Stimulated activated CD4-positive, alpha-beta T cell treated with anti-CD3 and anti-CD28 coated beads, Interleukin-15, amount 100 ng/mL, for 24 hours (primary cell): ENCODE data around the gene FHL2.
"Not testable (repeated sequence)": the region's sequence is repeated elsewhere in the genome, so short reads cannot be mapped to it uniquely, and the experiment has no call there.

ENCODE experiments used
- DNase-seq: peaks from one replicate; pipeline ENCODE4 v3.0.0-alpha.2; 2020

Gene FHL2

DNA sequence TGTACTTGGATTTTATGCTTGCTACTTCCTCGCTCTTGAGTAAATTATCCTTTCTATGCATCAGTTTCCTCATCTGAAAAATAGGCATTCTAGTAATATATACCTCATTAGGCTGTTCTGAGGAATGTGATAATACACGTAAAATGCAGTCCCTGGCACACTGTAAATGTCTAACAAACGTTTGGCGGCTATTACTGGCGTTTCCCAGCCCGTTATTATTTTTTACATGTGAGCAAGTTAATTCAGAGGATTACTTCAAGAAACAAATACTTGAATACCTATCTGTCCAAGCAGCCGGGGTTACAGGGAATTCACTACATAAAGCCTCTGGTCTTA lies 62.1 kb downstream of the FHL2 start:
- no peak for DNase-seq

DNA sequence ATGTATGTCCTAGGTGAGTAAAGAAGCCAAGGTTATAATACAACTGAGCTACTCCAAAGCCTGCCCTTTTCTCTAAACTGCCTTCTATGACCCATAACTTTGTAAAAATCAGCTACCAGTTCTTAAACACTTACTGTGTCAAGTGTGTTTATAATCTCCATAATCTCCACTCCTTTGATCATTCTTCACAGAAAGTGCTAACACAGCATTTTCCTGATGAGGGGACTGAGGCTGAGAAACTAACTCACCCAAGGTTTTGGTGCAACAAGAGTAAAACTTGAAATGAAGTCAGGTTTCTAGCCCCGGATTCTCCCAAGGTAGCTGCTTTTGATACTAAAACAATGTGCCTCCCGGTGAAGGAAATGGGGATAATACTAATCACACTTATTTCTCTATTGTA lies 63.4 kb downstream of the FHL2 start:
- DNase-seq = no peak

DNA sequence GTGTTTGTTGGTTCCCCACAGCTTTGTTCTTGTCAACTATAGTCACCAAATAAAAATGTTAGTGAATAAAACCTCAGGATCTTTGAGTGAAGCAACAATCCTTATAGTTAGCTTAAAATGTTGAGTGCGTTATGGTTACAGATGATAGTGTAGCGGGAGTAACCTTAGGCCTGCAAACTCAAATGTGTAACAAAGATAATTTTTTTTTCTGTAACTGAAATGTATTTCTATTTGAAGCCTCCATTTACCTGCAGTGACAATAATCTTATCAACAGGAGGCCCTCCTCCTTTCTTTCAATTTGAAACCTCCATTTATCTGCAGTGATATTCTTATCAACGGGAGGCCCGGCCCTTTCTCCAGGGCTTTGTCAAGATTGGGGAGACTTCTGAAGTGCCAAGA lies 64.6 kb downstream of the FHL2 start:
- DNase-seq = no peak

DNA sequence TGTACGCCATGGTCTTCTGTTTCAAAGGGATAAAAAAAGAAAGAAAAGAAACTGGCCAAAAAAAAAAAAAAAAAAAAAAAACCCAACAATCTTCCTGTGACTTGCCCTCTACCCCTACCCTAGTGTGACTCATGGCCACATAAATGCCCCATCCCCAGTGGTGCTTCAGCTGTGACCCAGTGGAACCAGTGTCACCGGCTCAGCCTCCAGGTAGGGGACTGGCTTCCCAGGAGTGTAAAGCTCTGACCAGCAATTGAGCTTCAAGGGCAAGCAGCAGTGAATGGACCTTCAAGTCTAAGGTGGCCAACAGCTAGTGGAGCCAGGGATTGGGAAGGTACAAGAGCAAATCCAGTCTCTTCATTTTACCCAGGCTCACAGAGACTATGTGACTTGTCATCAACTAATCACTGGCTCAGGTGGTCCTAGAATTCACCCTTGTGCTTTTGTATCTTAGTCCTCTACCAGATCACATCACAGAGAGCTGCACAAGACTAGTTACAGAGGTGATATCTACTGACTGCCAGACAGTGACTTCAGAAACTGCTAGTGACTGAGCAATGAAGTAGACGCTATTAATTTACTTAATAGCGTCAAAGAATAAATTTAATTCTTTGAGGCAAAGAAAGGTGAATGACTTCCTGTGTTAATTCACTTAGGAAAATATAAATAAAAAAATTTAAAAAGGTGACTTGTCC lies 68.0 kb downstream of the FHL2 start:
- DNase-seq = peak; percentile 42

DNA sequence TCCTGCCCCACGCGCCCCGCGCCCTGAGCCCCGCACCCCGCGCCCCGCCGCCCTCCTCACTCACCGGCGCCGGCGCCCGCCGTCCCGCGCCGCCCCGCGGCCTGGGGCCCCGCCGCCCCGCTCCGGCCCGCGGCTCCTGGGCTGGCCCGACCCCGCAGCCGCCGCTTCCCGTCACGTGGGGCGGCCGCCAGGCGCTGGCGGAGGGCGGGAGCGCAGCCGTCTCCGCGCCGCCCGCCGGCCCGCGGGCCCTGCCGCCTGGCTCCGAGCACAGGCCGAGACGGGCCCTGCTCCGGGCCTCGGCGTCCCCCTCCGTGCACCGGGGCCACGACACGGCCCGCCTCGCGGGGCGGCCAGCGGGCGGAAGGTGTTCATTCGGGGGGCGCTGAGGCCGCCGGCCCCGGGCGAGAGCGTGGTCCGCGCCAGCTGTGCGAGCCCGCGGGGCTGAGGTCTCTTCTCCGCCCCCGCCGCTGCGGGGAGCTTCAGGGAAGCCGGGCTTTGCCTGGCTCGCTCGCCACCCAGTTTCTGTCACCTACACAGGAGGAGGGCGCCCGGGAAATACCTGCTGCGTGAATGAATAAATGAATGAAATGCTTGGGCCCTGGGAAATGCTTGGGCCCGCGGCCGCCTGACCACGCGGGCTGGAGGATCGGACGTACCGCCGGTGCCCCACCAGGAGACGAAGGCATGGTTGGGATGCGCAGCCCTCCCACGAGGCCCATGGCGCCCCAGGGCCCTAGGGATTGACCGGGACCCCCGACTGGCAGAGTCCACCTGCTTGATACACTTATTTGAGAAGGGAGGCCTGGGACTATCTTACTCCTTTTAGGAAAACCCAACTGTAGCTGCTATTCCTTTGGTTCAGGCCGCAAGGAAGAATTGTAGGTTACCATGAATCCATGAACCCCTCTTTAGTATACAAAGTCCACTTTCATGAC lies 69.0 kb downstream of the FHL2 start, which contains the start of gene TGFBRAP1:
Gene TGFBRAP1 (minus strand): TSS at position 175 of the 935 bp plus-strand sequence. CDS start 21,434 bp downstream, outside the sequence.
- peak; percentile 66 for DNase-seq

DNA sequence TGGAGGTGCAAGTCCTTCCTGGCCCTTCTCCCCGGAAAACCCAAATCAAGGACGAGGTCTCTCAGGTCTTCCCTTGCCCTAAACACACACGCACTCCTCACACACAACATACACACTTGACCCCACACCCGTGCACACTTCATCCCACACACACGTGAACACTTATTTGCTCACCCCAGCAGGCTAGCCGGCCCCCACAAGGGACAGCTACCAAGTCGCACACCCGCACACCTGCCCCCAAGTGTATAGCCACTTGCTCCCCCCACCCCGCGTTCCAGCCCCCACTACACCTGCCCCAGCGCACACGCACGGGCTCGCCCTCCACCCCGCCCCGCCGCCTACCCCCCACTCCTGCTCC lies 69.7 kb downstream of the FHL2 start:
- DNase-seq = peak; percentile 47

DNA sequence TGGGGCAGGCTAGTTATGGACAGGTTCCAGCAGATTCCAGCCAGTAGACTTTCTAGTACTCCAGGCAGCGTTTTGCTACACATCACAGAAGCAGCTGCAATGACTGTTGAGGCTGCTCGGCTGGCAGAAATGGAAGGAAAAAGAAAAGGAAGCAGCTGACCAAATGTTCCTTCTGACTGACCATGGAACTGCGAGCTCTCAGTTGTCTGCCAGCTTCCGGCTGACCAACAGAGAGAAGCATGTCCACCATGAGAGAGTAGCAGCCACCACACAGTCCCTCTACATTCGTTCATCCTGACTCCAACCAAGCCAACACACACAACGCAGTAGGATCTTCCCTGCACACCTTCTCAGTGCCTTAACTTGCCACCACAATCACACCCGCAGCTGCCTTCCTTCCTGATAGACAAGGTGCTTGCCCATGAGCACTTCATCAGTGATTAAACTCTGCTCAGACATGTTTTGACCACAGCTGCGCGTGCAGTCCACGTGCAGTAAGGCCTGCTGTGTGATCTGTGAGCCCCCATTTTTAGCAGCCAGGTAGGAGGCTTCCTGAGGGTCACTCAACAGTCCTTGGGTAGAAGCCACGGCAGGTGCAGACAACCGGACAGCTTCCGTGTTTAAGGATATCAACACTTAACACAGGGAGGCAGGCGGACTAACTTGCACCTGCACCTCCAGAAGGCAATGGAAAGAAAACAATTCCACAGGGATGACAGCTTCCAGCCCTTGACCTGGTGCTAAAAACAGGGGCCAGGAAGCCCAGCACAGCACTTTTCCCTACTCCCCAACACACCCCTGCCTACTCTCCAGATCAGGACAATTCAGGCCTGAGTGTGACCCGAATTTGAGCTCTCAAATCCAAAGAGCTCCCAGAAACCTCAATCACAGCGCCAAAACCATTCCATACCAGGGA lies 70.3 kb downstream of the FHL2 start:
- DNase-seq = peak; percentile 35

DNA sequence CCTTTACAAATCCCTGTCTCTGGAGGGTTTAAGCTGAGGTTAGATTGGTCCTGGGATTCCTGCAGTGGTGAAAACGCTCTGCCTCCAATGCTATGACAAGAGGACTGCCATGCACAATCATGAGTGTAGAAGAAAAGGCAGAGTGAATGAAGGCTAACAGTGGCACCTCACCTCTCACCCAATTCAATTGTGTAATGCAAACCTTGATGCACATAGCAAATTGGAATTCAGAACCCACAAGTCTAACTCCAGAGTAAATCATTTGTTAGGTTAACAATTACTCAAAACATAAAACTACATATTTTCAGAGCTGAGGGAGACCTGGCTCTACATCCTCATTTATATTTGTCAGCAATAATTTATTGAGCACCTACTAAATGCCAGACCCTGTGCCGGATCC lies 71.2 kb downstream of the FHL2 start:
- no peak for DNase-seq

DNA sequence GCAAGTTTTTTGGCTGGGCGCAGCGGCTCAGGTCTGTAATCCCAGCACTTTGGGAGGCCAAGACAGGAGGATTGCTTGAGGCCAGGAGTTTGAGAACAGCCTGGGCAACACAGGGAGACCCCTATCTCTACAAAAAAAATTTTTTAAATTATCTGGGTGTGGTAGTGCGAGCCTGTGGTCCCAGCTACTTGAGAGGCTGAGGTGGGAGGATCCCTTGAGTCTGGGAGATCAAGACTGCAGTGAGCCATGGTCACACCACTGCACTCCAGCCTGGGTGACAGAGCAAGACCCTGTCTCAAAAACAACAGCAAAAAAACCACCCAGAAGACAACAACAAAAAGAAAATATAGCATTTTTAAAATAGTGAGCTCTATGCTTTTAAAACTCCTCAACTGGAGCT lies 71.6 kb downstream of the FHL2 start:
- DNase-seq = not testable (repeated sequence)

DNA sequence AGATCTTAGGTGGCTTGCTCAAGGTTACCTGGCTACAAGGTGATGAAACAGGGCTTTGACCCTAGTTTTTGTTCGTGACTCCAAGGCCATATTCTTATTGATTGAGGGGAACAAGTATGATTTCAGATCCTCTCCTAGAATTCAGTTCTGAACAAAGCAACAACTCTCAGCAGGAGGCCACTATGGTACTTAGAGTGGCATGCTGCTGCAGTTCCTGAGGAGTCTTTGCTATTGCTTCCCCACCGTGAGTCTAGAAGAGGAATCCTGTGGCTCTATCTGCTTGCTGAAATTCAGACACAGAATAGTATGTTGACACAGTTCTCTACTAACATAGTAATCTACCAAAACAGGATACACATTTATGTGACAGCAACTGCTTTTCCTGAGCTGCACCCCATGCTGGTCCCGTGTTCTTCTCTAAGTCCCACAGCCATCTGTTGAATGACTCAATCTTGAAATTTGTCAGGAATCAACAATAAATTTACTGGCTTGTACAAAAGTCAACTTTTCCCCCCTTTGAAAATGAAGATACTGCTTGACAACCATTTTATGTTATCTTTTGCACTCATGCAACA lies 73.4 kb downstream of the FHL2 start:
- DNase-seq = no peak

DNA sequence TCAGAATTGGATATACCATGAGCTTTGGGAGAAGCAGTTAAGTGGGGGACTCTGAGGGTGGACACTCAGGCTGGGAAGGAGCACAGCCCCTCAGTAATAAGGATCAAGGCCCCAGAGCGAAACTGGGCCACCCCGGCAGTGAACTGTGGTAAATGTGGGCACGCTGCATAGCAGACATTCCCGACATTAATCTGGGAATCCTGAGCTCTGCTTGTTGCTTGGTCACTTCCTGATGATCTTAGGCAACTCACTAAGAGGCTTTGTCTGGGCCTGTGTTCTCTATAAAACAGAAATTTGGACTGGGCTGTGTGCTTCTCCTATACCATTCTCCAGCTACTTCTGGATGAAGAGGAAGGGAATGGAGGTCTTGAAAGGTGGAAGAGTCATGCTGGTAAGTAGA lies 74.1 kb downstream of the FHL2 start:
- no peak for DNase-seq

DNA sequence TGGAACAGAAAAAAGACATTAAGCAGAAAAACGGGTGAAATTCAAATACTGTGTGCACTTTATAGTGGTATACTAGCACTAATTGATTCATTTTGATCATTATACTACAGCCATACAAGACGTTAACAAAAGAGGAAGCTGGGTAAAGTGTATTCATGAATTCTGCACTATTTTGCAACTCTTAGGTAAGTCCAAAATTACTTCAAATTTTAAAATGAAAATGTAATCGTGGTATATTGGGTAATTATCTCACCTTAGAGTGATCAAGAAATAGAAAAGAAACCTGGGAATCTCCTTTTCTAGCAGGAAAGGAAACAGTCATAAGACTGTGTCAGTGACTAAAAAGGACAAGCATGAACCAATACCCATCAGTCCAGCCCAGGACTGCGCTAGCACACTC lies 74.8 kb downstream of the FHL2 start:
- no peak for DNase-seq

DNA sequence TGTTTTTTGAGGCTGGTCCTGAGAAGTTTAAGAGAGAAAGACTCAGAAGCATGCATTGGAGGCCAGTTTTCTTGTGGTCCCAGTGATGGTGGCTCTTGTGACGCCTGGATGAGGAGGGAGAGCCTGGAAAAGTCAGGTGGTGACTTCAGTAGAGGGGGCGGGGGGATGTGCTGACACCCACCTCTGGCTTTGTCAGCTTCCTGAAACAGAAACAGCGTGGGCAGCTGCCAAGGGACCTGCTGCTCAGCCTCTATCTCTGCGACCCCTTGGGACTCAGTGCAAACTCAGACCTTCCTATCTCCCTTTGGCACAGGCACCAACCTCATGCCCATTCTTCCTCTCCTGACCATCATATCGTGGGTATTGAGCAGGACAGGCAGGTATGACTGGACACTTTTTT lies 75.7 kb downstream of the FHL2 start:
- no peak for DNase-seq

DNA sequence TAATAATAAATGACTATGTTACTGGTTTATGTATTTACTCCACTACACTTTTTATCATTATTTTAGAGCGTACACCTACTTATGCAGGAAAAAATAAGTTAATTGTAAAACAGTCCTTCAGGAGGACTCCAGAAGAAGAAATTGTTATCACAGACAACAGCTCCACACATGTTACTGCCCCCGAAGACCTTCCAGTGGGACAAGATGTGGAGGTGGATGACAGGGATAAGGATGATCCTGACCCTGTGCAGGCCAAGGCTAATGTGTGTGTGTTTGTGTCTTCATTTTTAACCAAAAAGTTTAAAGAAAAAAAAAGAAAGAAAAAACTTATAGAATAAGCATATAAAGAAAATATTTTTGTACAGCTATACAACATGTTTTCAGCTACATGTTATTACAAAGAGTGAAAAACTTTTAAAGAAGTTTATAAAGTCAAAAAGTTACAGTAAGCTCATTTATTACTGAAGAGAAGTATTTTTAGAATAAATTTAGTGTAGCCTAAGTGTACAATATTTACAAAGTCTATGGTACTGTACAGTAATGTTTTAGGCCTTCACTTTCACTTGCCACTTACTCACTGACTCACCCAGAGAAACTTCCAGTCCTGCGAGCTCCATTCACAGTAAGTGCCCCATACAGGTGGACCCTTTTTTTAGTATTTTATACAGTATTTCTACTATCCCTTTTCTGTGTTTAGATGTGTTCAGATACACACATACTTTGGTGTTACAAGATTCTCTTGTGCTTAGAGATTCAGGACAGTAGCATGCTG lies 76.8 kb downstream of the FHL2 start:
- DNase-seq = no peak

DNA sequence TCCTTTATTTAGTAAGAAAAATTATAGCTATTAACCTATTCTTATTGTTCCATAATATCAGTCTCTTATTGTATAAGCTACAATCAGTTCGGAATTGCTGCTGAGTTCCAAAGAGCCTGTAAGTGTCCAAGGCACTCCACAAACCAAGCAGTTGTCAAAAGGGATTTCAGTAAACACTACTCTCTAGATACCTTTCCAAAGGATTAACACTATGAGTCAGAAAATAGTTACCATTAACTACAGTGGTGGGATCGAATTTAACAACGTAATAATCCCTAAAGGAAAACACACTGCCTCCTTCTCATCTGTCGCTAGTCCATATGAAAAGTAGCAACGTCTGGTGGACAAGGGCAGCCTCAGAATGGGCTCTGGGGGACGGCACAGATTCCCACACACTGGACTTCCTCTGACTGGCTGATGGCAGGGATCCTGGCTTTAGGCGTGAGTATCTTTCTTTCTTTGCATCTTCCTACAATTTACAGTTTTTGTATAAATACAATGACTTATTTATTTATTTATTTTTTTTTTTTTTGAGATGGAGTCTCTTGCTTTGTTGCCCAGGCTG lies 78.1 kb downstream of the FHL2 start:
- DNase-seq = no peak

DNA sequence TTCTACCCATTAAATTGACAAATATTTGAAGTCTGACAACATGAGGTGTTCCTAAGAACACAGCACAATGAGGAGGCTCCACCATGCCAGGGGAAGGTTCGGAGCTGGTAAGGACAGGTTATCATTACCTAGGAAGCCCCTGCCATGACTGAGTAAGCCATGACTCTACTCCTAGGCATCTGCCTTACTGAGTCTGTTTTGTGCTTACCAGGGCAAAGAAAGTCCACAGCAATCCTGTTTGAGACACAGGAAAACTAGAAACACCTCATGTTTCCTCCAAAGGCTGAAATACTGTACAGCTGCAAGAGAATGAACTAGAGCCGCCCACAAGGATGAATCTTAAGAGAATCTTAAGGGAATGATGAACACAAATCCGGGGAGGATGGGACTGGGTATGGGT lies 80.9 kb downstream of the FHL2 start:
- no peak for DNase-seq

DNA sequence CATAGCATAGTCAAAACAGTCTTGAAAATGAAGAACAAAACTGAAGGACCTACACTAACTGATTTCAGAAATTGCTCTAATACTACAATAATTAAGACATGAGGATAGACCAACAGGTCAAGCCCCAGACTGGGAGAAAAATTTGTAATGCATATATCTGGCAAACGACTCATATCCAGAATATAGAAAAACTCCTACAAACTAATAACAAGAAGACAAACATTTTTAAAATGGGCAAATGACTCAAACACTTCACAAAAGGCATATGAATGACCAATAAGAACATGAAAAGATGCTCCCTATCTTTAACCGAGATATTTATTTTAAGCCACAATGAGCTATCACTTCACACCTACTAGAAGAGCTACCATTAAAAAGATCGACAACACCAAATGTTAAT lies 83.5 kb downstream of the FHL2 start:
- no peak for DNase-seq

DNA sequence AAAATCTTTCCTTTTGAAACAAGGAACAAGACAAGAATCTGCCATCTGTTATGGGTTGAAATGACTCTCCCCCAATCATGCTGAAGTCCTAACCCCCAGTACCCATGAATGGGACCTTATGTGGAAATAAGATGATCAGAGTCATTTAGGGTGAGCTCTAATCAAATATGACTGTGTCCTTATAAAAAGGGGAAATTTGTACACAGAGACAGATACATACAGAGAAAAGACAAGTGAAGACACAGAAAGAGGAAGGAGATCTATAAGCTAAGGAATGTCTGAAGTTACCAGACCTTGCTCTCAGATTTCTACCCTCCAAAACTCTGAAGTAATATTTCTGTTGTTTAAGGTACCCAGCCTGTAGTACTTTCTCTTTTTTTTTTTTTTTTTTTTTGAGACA lies 85.0 kb downstream of the FHL2 start:
- DNase-seq = no peak
